Activated naive CD8-positive, alpha-beta T cell (primary cell): ENCODE results near the gene PODNL1.

ENCODE experiments used
- H3K27ac Mint-ChIP-seq: one replicate; pipeline ENCODE4 v1.8.0; 2021; ENCODE audit warnings: mixed read lengths
- H3K27me3 Mint-ChIP-seq: one replicate; pipeline ENCODE4 v1.8.0; 2021; ENCODE audit warnings: mixed read lengths
- H3K36me3 Mint-ChIP-seq: one replicate; pipeline ENCODE4 v1.8.0; 2021; ENCODE audit warnings: mixed read lengths
- H3K4me1 Mint-ChIP-seq: one replicate; pipeline ENCODE4 v1.8.0; 2021; ENCODE audit warnings: low read depth, mixed read lengths
- H3K4me3 Mint-ChIP-seq: one replicate; pipeline ENCODE4 v1.8.0; 2021; ENCODE audit warnings: mild to moderate bottlenecking, mixed read lengths
- H3K9me3 Mint-ChIP-seq: one replicate; pipeline ENCODE4 v1.8.0; 2021; ENCODE audit warnings: low read depth, mixed read lengths

PODNL1 gene

GRCh38 chr19:13884726-13885591 is 53.3 kb downstream of the PODNL1 start:
- peaks cover 34% of the 10 kb centered on the region for H3K4me1 Mint-ChIP-seq
- no peak overlapping the region for H3K4me3 Mint-ChIP-seq
- no peak overlapping the region for H3K27ac Mint-ChIP-seq
- H3K27me3 Mint-ChIP-seq = no peaks in the 10 kb centered on the region
- no peaks in the 10 kb centered on the region for H3K36me3 Mint-ChIP-seq
- no peaks in the 10 kb centered on the region for H3K9me3 Mint-ChIP-seq

- Mint-ChIP-seq H3K4me1 (peaks cover 37% of the 10 kb centered on the region), H3K27me3 (no peaks in the 10 kb centered on the region), H3K9me3 (no peaks in the 10 kb centered on the region), H3K27ac (peak overlapping the region; percentile 3), H3K4me3 (no peak overlapping the region), H3K36me3 (no peaks in the 10 kb centered on the region)
These were observed 54.6 kb downstream of the PODNL1 start for GRCh38 chr19:13883516-13884064.

- H3K36me3 Mint-ChIP-seq = no peaks in the 10 kb centered on the region
- peaks cover 37% of the 10 kb centered on the region for H3K4me1 Mint-ChIP-seq
- H3K27me3 Mint-ChIP-seq = no peaks in the 10 kb centered on the region
- no peak overlapping the region for H3K4me3 Mint-ChIP-seq
- peak overlapping the region; percentile 58 for H3K27ac Mint-ChIP-seq
- no peaks in the 10 kb centered on the region for H3K9me3 Mint-ChIP-seq
These were observed 55.4 kb downstream of the PODNL1 start for GRCh38 chr19:13882836-13883235.

GRCh38 chr19:13882419-13882795 is 55.8 kb downstream of the PODNL1 start:
- H3K4me1 Mint-ChIP-seq = peaks cover 37% of the 10 kb centered on the region
- peak overlapping the region; percentile 40 for H3K4me3 Mint-ChIP-seq
- H3K9me3 Mint-ChIP-seq = no peaks in the 10 kb centered on the region
- H3K36me3 Mint-ChIP-seq = no peaks in the 10 kb centered on the region
- peak overlapping the region; percentile 58 for H3K27ac Mint-ChIP-seq
- H3K27me3 Mint-ChIP-seq = no peaks in the 10 kb centered on the region

- Mint-ChIP-seq H3K9me3 (no peaks in the 10 kb centered on the region), H3K27ac (peak overlapping the region; percentile 58), H3K4me1 (peaks cover 37% of the 10 kb centered on the region), H3K4me3 (peak overlapping the region; percentile 66), H3K36me3 (no peaks in the 10 kb centered on the region), H3K27me3 (no peaks in the 10 kb centered on the region)
These were observed 56.4 kb downstream of the PODNL1 start for GRCh38 chr19:13881692-13882418.

DNA sequence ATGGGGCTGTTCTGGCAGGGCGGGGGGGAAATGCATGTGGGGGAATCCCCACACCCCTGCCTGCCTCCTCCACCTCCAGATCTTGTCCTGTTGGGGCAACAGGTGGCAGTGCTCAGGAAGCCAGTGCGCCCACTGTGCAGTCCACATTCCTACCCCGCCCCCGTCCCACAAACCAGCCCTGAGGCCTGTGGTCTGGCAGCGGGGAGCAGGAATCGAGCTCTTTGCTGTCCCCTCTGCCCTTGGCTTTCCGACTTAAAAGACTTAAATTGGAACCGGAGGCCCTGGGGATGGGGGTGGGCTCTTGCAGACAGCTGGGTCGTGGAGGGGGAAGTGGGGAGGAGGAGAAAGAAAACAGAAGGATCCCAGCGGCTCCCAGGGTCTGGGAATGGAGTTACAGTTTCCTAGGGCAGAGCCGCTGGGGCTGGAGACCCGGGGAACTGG is 56.9 kb downstream of the PODNL1 start:
- peak overlapping the region; percentile 61 for H3K27ac Mint-ChIP-seq
- no peaks in the 10 kb centered on the region for H3K36me3 Mint-ChIP-seq
- no peaks in the 10 kb centered on the region for H3K27me3 Mint-ChIP-seq
- H3K4me3 Mint-ChIP-seq = peak overlapping the region; percentile 66
- no peaks in the 10 kb centered on the region for H3K9me3 Mint-ChIP-seq
- peaks cover 36% of the 10 kb centered on the region for H3K4me1 Mint-ChIP-seq
